Right lobe of liver (tissue), 6 donors: ENCODE data around the gene FAM185A. TPM values are rescaled to one million over a fixed set of nuclear protein-coding genes. Genes with fewer than 3 reads are reported as not detected.
"Not testable (repeated sequence)": the region's sequence is repeated elsewhere in the genome, so short reads cannot be mapped to it uniquely, and the experiment has no call there.

ENCODE experiments used
- ATAC-seq, 4 donors: fragments of 200-7000 bp; cut with Tn5 transposase; one replicate each; pipeline ENCODE4 v1.9.1; 2020; ENCODE audit warnings: mild to moderate bottlenecking in 4 of 4, moderate library complexity in 4 of 4
- DNase-seq, 3 donors: peaks; one replicate each; pipeline ENCODE4 v3.0.0-alpha.2; 2020
- H3K27ac ChIP-seq, 3 donors: fragments of 200-600 bp; one replicate each; pipeline ENCODE4 v1.8.0; 2022
- H3K27me3 ChIP-seq, 2 donors: fragments of 200-600 bp; one replicate each; pipeline ENCODE4 v1.8.0; 2022
- H3K36me3 ChIP-seq, 4 donors: fragments of 200-600 bp; sonication (generic) in 1 of 4; one replicate each; pipeline versions ENCODE4 v1.5.1 to v1.8.0; 2017 to 2022; ENCODE audit warnings: control low read depth in 1 of 4
- H3K4me1 ChIP-seq, 4 donors: fragments of 200-600 bp; sonication (generic) in 1 of 4; one replicate each; pipeline versions ENCODE4 v1.5.1 to v1.8.0; 2017 to 2022; ENCODE audit warnings: control low read depth in 1 of 4
- H3K4me3 ChIP-seq, 3 donors: fragments of 200-600 bp; one replicate each; pipeline ENCODE4 v1.8.0; 2022
- H3K9me3 ChIP-seq, 4 donors: fragments of 200-600 bp; sonication (generic) in 1 of 4; one replicate each; pipeline versions ENCODE4 v1.5.1 to v1.8.0; 2017 to 2022; ENCODE audit warnings: control low read depth in 1 of 4
- CTCF ChIP-seq, 4 donors: fragments of 200-600 bp in 3 of 4; fragments of 450-650 bp in 1 of 4; IDR thresholded peaks; one replicate each; pipeline versions ENCODE4 v1.5.1 to v1.8.0; 2016 to 2022; ENCODE audit warnings: antibody characterized with exemption in 4 of 4, mild to moderate bottlenecking in 2 of 4
- WGBS: methylation state at CpG from one replicate; pipeline ENCODE4 v1.1.6; 2018; ENCODE audit warnings: low coverage, low lambda C conversion rate; ENCODE audit not compliant: insufficient coverage; ENCODE audit errors: missing lambda C conversion rate; 5-methylcytosine and 5-hydroxymethylcytosine counted together
- intact Hi-C, 2 donors: fragments of 100-400 bp; cut with DNase I; formaldehyde crosslinking; loops; one replicate each; pipeline versions ENCODE4 v1.11.2 to v1.14.1; 2022
- total RNA-seq, 6 experiments: library from RNA; depleted of rRNA in 2 of 6; stranded (reverse); fragments of >200 nt in 2 of 6; fragmentation: NEBNext Ultra II Directional in 3 of 6; extraction: Animal tissue kit (Norgen Biotek cat#: 25700) in 3 of 6; gene quantifications; one replicate each; pipeline versions ENCODE4 v1.1.0 to v1.2.4, GENCODE V29; 2016 to 2023
- donor health status: DM: no; HTN: yes; CAD: no.
- donor health status: DM: no; HTN: no; CAD: no.
- donor health status: DM: no; HTN: no; CAD: no.
- donor health status: DM: no; HTN: yes; CAD: no.
- donor health status: DM: no; HTN: yes; CAD: no.

Gene FAM185A
- total RNA-seq, 6 experiments from 2014 or later = 6.4 to 13.5 (median 8.4) TPM

DNA sequence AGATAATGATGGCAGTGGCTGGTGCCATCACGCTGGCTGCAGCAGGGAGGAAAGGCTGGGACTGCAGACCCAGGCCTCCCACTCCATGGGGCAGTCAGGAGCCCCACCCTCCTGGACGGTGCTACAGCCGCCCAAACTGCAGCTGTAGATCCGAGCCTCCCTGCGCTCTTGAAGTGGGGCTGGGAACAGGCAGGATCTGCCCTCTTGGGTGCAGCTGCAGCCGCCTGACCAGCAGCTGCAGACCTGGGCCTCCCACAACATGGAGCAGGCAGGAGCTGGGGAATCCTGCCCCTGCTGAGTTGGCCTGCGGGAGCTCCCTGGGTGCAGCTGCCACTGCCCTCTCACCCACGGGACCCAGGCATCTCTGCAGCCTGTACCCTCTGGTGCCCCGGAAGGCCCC is 4.9 kb upstream of the FAM185A start:
- H3K9me3 ChIP-seq, H3K27ac ChIP-seq, H3K4me3 ChIP-seq, intact Hi-C loops, H3K4me1 ChIP-seq, DNase-seq, ATAC-seq, H3K27me3 ChIP-seq, H3K36me3 ChIP-seq: not testable (repeated sequence)
- WGBS = 93% methylated on average over 2 of the region's 9 CpGs

DNA sequence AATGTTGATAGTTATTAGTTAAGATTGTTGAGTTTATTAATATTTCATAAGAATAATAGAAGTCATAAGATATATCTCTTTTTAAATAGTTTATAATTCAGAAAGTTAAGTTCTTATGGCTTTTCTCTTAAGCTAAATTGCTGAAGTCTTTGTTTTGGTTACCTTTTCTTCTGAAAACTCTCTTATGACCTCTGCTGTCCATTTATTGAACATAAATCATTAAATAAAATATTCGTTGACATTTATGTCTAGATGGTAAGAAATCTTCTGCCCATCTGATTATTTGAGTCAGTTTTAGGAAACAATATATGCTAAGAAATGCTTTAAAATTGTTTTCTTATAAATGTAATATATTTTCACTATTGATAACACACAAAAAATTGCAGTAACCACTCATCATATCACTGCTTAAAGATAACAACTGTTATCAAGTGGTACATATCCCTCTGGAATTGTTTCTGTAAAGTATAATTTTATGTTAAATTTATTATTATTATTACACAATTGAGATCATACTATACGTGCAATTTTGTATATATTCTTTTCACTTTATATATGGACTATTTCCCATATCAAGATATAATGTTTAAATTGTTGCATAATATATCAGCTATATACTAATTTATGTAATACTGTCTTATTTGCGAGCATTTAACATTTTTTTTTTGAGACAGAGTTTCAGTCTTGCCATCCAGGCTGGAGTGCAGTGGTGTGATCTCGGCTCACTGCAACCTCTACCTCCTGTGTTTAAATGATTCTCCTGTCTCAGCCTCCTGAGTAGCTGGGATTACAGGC is 3.1 kb upstream of the FAM185A start:
- not testable (repeated sequence) for H3K27me3 ChIP-seq, DNase-seq
- WGBS = 30% methylated on average over 4 of the region's 4 CpGs

DNA sequence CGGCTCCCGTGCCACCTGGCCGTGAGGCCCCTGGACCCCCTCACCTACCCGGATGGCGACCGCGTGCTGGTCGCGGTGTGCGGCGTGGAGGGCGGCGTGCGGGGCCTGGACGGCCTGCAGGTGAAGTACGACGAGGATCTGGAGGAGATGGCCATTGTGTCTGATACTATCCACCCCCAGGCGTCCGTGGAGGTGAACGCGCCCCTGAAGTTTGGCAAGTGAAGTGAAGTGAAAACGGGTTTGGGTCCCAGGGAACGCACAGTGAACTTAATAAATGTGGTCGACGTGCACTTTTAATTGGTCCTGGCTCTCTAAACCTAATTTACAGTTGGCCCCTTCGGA is 617 bp downstream of the FAM185A start:
- not testable (repeated sequence) for H3K9me3 ChIP-seq
- 5% methylated on average over 8 of the region's 26 CpGs for WGBS

More for the DNA sequence above, 3.1 kb upstream of the FAM185A start:
- H3K4me1 ChIP-seq, ATAC-seq, H3K9me3 ChIP-seq, intact Hi-C loops, H3K36me3 ChIP-seq, H3K27ac ChIP-seq, H3K4me3 ChIP-seq: not testable (repeated sequence)
- peak in 3 of 4 donors; percentile 28 to 30 (median 28) for TF ChIP-seq CTCF (IDR thresholded peaks at IDR 0.05)

DNA sequence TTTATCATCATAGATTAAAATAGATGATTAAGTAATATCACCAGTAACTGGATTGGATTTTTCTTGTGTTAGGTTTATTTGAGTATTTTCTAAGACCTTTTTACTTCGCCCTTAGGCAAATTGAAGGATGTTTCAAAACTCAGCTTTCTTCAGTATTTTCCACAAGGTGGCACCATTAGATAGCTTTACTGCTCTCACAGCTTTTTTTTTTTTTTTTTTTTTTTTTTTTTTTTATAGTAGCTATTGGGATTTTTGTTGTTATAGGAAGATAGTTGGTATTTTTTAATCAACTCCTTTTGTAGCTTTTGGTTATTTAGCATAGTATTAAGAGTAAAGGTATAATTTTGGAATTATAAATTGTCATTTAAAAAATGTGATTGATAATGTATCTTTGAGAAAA is 9.4 kb downstream of the FAM185A start:
- H3K4me1 ChIP-seq, intact Hi-C loops, H3K27me3 ChIP-seq, H3K27ac ChIP-seq, DNase-seq, H3K36me3 ChIP-seq, H3K4me3 ChIP-seq, H3K9me3 ChIP-seq: not testable (repeated sequence)
- 33% methylated on average over 1 of the region's 1 CpG for WGBS
- peak; percentile 41 to 65 (median 57) for ATAC-seq
- peak; percentile 14 to 38 (median 34) for TF ChIP-seq CTCF (IDR thresholded peaks at IDR 0.05)

More for the DNA sequence above, 617 bp downstream of the FAM185A start:
- H3K4me3 ChIP-seq = peak overlapping the region; percentile 65 to 76 (median 70)
- H3K36me3 ChIP-seq, ATAC-seq, H3K4me1 ChIP-seq, DNase-seq, intact Hi-C loops, H3K27me3 ChIP-seq, H3K27ac ChIP-seq: not testable (repeated sequence)

DNA sequence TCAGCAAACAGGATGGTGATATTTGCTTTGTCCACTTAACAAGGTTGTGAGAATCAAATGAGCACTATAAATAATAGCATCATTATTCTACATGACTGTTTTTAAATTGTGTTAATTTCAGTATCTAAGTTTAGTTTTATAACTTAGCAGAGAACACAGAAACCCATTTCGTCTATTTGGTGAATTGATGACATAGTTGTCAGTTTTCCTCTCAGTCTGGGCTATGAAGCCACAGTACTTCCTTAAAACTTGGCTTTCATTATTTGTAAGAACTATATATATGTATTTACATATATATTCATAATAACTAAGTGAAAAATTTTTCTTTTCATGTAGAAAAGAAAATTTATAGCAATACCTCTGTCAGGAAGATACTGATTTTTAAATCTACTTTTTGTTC is 11.1 kb downstream of the FAM185A start:
- ATAC-seq, intact Hi-C loops, H3K4me3 ChIP-seq, DNase-seq, H3K27ac ChIP-seq, H3K4me1 ChIP-seq, H3K27me3 ChIP-seq, H3K36me3 ChIP-seq, H3K9me3 ChIP-seq: not testable (repeated sequence)
- WGBS = 78% methylated on average over 1 of the region's 1 CpG

DNA sequence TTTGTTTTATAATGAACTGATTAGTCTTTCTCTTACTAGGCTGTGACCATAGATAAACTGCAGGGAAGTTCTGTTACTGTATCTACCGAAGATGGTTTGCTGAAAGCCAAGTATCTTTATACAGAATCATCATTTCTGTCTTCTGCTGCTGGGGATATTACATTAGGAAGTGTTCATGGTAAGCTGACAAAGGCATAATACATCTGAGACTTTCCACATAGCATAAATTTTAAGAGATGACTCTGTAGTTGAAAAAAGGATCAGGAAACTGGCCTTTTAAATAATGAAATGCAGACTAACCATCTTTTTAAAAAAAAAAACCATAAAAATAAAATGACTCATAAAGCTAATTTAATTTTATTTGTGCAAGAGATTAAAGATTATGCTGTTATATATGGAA is 12.4 kb downstream of the FAM185A start:
- intact Hi-C loops, H3K27ac ChIP-seq, ATAC-seq, H3K36me3 ChIP-seq, H3K4me3 ChIP-seq, H3K9me3 ChIP-seq, H3K4me1 ChIP-seq, DNase-seq, H3K27me3 ChIP-seq: not testable (repeated sequence)
- WGBS = 75% methylated on average over 1 of the region's 1 CpG

DNA sequence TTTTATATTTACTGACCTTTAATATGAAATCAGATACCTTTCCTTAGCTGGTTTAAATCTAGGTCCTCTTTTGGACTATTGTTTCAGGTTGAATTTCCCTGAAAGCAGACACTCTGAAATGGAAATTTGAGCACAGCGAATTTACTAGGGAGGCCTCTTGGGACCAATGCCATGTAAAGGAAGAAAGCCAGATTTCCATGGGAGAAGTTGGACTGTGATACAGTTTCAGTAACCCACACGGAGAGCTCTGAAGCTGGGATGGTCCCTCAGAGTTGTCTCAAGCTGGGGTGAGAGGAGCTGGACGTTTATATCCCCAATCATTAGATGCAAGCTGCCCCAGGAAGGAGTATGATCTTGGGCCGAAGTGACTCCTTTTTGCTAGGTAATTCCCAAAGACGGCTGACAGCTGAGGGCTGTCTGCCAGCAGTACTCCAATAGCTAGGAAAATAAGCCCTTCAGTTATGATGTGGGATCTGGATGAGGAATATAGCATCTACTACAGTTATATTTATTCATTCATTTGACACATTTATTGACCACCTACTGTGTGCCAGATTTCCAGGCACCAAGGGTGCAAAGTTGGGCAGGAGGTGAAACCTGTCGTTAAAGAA is 14.6 kb downstream of the FAM185A start:
- H3K4me3 ChIP-seq, H3K27me3 ChIP-seq, intact Hi-C loops, DNase-seq, H3K36me3 ChIP-seq, H3K27ac ChIP-seq, H3K4me1 ChIP-seq, H3K9me3 ChIP-seq: not testable (repeated sequence)
- WGBS = 84% methylated on average over 4 of the region's 6 CpGs
- peak in 3 of 4 donors; percentile 28 to 60 (median 30) for ATAC-seq

DNA sequence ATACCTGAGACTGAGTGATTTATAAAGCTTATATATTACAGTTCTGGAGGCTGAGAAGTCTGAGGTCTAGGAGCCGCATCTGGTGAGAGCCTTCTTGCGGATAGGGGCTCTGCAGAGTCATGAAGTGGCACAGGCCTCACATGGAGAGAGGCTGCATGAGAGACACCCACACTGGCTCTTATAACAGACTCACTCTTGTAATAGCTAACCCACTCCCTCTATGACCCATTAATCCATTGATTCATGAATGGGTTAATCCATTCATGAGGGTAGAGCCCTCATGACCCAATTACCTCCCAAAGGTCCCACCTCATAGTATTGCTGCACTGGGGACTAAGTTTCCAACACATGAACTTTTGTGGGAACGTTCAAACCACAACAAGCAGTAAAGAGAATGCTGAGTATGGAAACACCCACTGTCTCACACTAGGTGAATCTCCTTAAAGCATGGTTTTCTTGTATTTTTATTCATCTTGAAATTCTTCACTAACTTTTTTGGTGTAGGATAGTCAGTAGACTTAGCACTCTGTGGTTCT is 20.9 kb downstream of the FAM185A start:
- H3K27ac ChIP-seq, ATAC-seq, H3K4me1 ChIP-seq, H3K4me3 ChIP-seq, intact Hi-C loops, H3K9me3 ChIP-seq, H3K36me3 ChIP-seq, H3K27me3 ChIP-seq, DNase-seq: not testable (repeated sequence)
- 36% methylated on average over 1 of the region's 3 CpGs for WGBS

DNA sequence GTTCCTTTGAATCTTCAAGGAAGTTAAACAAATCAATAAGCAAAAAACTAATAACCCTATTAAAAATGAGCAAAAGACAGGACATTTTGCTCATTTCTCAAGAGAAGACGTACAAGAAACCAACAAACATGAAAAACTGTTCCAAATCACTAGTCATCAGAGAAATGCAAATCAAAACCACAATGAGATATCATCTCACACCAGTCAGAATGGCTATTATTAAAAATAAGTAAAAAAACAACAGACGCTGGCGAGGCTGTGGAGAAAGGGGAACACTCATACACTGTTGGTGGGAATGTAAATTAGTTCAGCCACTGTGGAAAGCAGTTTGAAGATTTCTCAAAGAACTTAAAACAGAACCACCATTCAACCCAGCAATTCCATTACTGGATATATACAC is 21.7 kb downstream of the FAM185A start:
- ATAC-seq = not testable (repeated sequence)
- 100% methylated on average over 3 of the region's 3 CpGs for WGBS

More for the DNA sequence above, 21.7 kb downstream of the FAM185A start:
- intact Hi-C loops, H3K36me3 ChIP-seq, H3K4me3 ChIP-seq, DNase-seq, H3K4me1 ChIP-seq, H3K9me3 ChIP-seq, H3K27me3 ChIP-seq, H3K27ac ChIP-seq: not testable (repeated sequence)
